Endothelial cell of umbilical vein (primary cell): ENCODE results near the gene AGXT. TPM values are rescaled to one million over a fixed set of nuclear protein-coding genes. Genes with fewer than 3 reads are reported as not detected.

Experiments used
- BruUV-seq: library from RNA; stranded (reverse); fragments of 400-500 nt; replicated peaks from 2 replicates; lab custom pipeline; 2021; lab: Mats Ljungman, UMichigan
- CTCF ChIA-PET: fragments of 300-600, 350-600 bp; sonication (Branson Sonifier 250); formaldehyde crosslinking; loops from one replicate; lab custom pipeline; 2021; ENCODE audit warnings: antibody characterized with exemption, inconsistent platforms; lab: Charles Lee
- POLR2A ChIA-PET: fragments of 300-600, 350-600 bp; sonication (Branson Sonifier 250); formaldehyde crosslinking; loops from one replicate; lab custom pipeline; 2021; ENCODE audit warnings: antibody characterized with exemption, inconsistent platforms; lab: Charles Lee
- DNase-seq: peaks from one replicate; pipeline ENCODE4 v3.0.0-alpha.2; 2011; ENCODE audit warnings: low read depth, low spot score
- FAIRE-seq: peaks from 2 replicates; lab custom pipeline; 2011; peaks lifted over from hg19 to GRCh38; lab: Jason Lieb, UNC
- H2AFZ ChIP-seq: 2 replicates; pipeline ENCODE4 v1.6.0; 2012; ENCODE audit warnings: low read depth, low read length, control low read depth, inconsistent platforms
- H3K27ac ChIP-seq: 2 replicates; pipeline ENCODE4 v1.5.1; 2011; ENCODE audit warnings: low read depth, mild to moderate bottlenecking, control low read depth, low read length, moderate library complexity; ENCODE audit not compliant: insufficient read depth
- H3K27me3 ChIP-seq, 2 experiments: 2 replicates each; pipeline versions ENCODE4 v1.6.0 to v1.6.1; 2011; ENCODE audit warnings: low read length in 2 of 2, mixed read lengths in 1 of 2; ENCODE audit not compliant: control insufficient read depth in 2 of 2, insufficient read depth in 2 of 2
- H3K36me3 ChIP-seq, 2 experiments: 2 replicates in 1 of 2; 3 replicates in 1 of 2; pipeline ENCODE4 v1.5.1; 2011; ENCODE audit warnings: low read length in 2 of 2, mild to moderate bottlenecking in 1 of 2, moderate library complexity in 1 of 2; ENCODE audit not compliant: control insufficient read depth in 2 of 2, insufficient read depth in 2 of 2; ENCODE audit errors: extremely low read depth in 1 of 2
- H3K4me1 ChIP-seq: 3 replicates; pipeline ENCODE4 v1.5.1; 2011; ENCODE audit warnings: mild to moderate bottlenecking, low read length; ENCODE audit not compliant: control insufficient read depth, insufficient read depth; ENCODE audit errors: extremely low read depth
- H3K4me2 ChIP-seq: 2 replicates; pipeline ENCODE4 v1.6.1; 2011; ENCODE audit warnings: low read length, control low read depth, mixed read lengths; ENCODE audit not compliant: insufficient read depth
- H3K4me3 ChIP-seq, 3 experiments: fragments of 200-600 bp in 1 of 3; sonication (generic), shearing (Covaris generic) in 1 of 3; replicated peaks in 1 of 3; 2 replicates each; pipeline ENCODE4 v1.5.1; 2011 to 2016; ENCODE audit warnings: control low read depth in 3 of 3, low read length in 3 of 3, mild to moderate bottlenecking in 2 of 3, inconsistent platforms in 1 of 3, low read depth in 1 of 3, moderate library complexity in 1 of 3; ENCODE audit not compliant: insufficient read depth in 1 of 3
- H3K79me2 ChIP-seq: 2 replicates; pipeline ENCODE4 v1.6.0; 2012; ENCODE audit warnings: low read length, inconsistent platforms; ENCODE audit not compliant: control insufficient read depth, insufficient read depth
- H3K9ac ChIP-seq: replicated peaks from 2 replicates; pipeline ENCODE3; 2011; ENCODE audit warnings: low read length, control low read depth; ENCODE audit not compliant: insufficient read depth; ENCODE audit errors: extremely low read depth
- H3K9me1 ChIP-seq: replicated peaks from 3 replicates; pipeline ENCODE4 v1.6.0; 2011; ENCODE audit warnings: mild to moderate bottlenecking, low read length; ENCODE audit not compliant: control insufficient read depth, insufficient read depth; ENCODE audit errors: extremely low read depth
- H3K9me3 ChIP-seq: replicated peaks from 2 replicates; pipeline ENCODE4 v1.5.1; 2012; ENCODE audit warnings: low read length, inconsistent platforms; ENCODE audit not compliant: control insufficient read depth, insufficient read depth
- H4K20me1 ChIP-seq: replicated peaks from 2 replicates; pipeline ENCODE3; 2011; ENCODE audit warnings: mild to moderate bottlenecking, low read length; ENCODE audit not compliant: control insufficient read depth, insufficient read depth; ENCODE audit errors: extremely low read depth
- FOS ChIP-seq: IDR thresholded peaks from 2 replicates; pipeline ENCODE4 v1.6.1; 2011; ENCODE audit warnings: mild to moderate bottlenecking, low read length, moderate library complexity, borderline replicate concordance; ENCODE audit not compliant: insufficient read depth
- JUN ChIP-seq: IDR thresholded peaks from 2 replicates; pipeline ENCODE4 v1.6.1; 2011; ENCODE audit warnings: borderline replicate concordance, low read depth; ENCODE audit not compliant: insufficient read length, insufficient read depth
- MYC ChIP-seq: IDR thresholded peaks from one replicate; pipeline ENCODE4 v1.6.1; 2011; ENCODE audit warnings: mild to moderate bottlenecking, low read depth, low read length
- POLR2AphosphoS5 ChIP-seq: IDR thresholded peaks from 2 replicates; pipeline ENCODE4 v1.6.1; 2012; ENCODE audit warnings: low read depth, mild to moderate bottlenecking, control low read depth, low read length, moderate library complexity; ENCODE audit not compliant: insufficient read depth
- dilution Hi-C: fragments of 300-500 bp; cut with MboI; formaldehyde crosslinking; loops from one replicate; pipeline ENCODE4 v1.15.0; 2019; ENCODE audit warnings: low sequenced_read_pairs; ENCODE audit not compliant: extremely low pct_ligation_motif_present
- intact Hi-C: fragments of 100-400 bp; cut with micrococcal nuclease; formaldehyde crosslinking; loops from one replicate; pipeline ENCODE4 v1.10.0; 2022
- polyA plus RNA-seq, 4 experiments: library from polyadenylated mRNA; depleted of rRNA in 3 of 4; stranded (reverse) in 3 of 4; unstranded in 1 of 4; fragments of >200 nt; gene quantifications; 2 replicates each; pipeline versions ENCODE4 v1.2.1 to v1.2.3, GENCODE V29; 2011 to 2012; ENCODE audit warnings: missing spikeins in 1 of 4
- total RNA-seq: library from RNA; stranded (reverse); gene quantifications from 2 replicates; pipeline ENCODE4 v1.2.3, GENCODE V29; 2021
- TF ChIP-seq, protein P1 (sequence below): IDR thresholded peaks from 2 replicates; pipeline ENCODE4 v1.6.1; 2011; ENCODE audit not compliant: insufficient read depth, insufficient read length
- TF ChIP-seq, protein P2 (sequence below), 2 donors: IDR thresholded peaks; 1 replicate in 1 of 2; 2 replicates in 1 of 2; pipeline ENCODE4 v1.5.1; 2011; ENCODE audit warnings: low read length in 2 of 2, mild to moderate bottlenecking in 2 of 2, moderate library complexity in 2 of 2, control low read depth in 1 of 2, inconsistent platforms in 1 of 2, low read depth in 1 of 2; ENCODE audit not compliant: insufficient read depth in 1 of 2; ENCODE audit errors: extremely low read depth in 1 of 2

AGXT gene
- total and polyA plus RNA-seq, 2 donors (not counting 3 experiments of a cell fraction or from before 2014, with no cell fraction given) = not detected

- Histone ChIP-seq H3K9me3 (no peaks in the 10 kb centered on the region), H4K20me1 (no peaks in the 10 kb centered on the region), H3K9me1 (no peaks in the 10 kb centered on the region), H3K4me2 (no peak overlapping the region), H3K4me3 (no peak overlapping the region), H3K9ac (no peak overlapping the region), H3K27me3 (no peaks in the 10 kb centered on the region), H3K27ac (no peak overlapping the region), H3K36me3 (no peaks in the 10 kb centered on the region), H2AFZ (no peak overlapping the region), H3K4me1 (peaks cover 13% of the 10 kb centered on the region), H3K79me2 (no peaks in the 10 kb centered on the region)
- ChIA-PET POLR2A (no interaction called here), CTCF (interaction anchor here (1.4 kb wide), 1 partner anchor 66 kb away, joined by 7 read pairs; no protein-coding TSS in a partner anchor)
- no TSS peak for BruUV-seq
- DNase-seq (no peak), FAIRE-seq (no peak)
- dilution Hi-C loops (no loop called here), intact Hi-C loops (loop anchor here (10.0 kb wide), 1 partner anchor 157 kb away; no protein-coding TSS in a partner anchor)
- TF ChIP-seq, protein P1, sequence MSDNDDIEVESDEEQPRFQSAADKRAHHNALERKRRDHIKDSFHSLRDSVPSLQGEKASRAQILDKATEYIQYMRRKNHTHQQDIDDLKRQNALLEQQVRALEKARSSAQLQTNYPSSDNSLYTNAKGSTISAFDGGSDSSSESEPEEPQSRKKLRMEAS = no peak
- TF ChIP-seq POLR2AphosphoS5 (no peak), MYC (no peak), FOS (no peak), JUN (no peak)
- TF ChIP-seq, protein P2, sequence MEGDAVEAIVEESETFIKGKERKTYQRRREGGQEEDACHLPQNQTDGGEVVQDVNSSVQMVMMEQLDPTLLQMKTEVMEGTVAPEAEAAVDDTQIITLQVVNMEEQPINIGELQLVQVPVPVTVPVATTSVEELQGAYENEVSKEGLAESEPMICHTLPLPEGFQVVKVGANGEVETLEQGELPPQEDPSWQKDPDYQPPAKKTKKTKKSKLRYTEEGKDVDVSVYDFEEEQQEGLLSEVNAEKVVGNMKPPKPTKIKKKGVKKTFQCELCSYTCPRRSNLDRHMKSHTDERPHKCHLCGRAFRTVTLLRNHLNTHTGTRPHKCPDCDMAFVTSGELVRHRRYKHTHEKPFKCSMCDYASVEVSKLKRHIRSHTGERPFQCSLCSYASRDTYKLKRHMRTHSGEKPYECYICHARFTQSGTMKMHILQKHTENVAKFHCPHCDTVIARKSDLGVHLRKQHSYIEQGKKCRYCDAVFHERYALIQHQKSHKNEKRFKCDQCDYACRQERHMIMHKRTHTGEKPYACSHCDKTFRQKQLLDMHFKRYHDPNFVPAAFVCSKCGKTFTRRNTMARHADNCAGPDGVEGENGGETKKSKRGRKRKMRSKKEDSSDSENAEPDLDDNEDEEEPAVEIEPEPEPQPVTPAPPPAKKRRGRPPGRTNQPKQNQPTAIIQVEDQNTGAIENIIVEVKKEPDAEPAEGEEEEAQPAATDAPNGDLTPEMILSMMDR (IDR thresholded peaks at IDR 0.05; ENCODE audit: extremely low read depth in 1 of 2, insufficient read depth in 1 of 2, low read depth in 1 of 2, low read length in 2 of 2) = no peak
Observed at GRCh38 chr2:240917684-240918257, 49.1 kb downstream of the AGXT start.
